Left ventricle myocardium inferior (tissue), 1 donor: ENCODE measurements around the gene NCLN. TPM values are rescaled to one million over a fixed set of nuclear protein-coding genes. Genes with fewer than 3 reads are reported as not detected.

Source experiments
- DNase-seq: peaks from one replicate; pipeline ENCODE4 v3.0.0-alpha.2; 2020
- H3K27ac ChIP-seq: fragments of 200-600 bp; replicated peaks from 2 replicates; pipeline ENCODE4 v1.8.0; 2021
- H3K27me3 ChIP-seq: fragments of 200-600 bp; 2 replicates; pipeline ENCODE4 v1.8.0; 2021; ENCODE audit warnings: low read depth
- H3K36me3 ChIP-seq: fragments of 200-600 bp; 2 replicates; pipeline ENCODE4 v1.8.0; 2021
- H3K4me1 ChIP-seq: fragments of 200-600 bp; 2 replicates; pipeline ENCODE4 v1.8.0; 2021
- H3K4me3 ChIP-seq: fragments of 200-600 bp; 2 replicates; pipeline ENCODE4 v1.8.0; 2021; ENCODE audit warnings: mild to moderate bottlenecking, moderate library complexity
- H3K9me3 ChIP-seq: fragments of 200-600 bp; replicated peaks from 2 replicates; pipeline ENCODE4 v1.8.0; 2021
- CTCF ChIP-seq: fragments of 200-600 bp; IDR thresholded peaks from 2 replicates; pipeline ENCODE4 v1.8.0; 2021; ENCODE audit warnings: antibody characterized with exemption, mild to moderate bottlenecking, borderline replicate concordance
- intact Hi-C: fragments of 100-400 bp; cut with micrococcal nuclease; formaldehyde crosslinking; loops from one replicate; pipeline ENCODE4 v1.11.0; 2022
- total RNA-seq: library from RNA; stranded (reverse); fragmentation: NEBNext Ultra II Directional; extraction: Animal tissue kit (Norgen Biotek cat#: 25700); gene quantifications from one replicate; pipeline ENCODE4 v1.2.1, GENCODE V29; 2021
- donor health status: DM: no; HTN: yes; CAD: no; lungs with severe emphysema.

The NCLN gene
- total RNA-seq, 1 donor from 2014 or later: 28.3 TPM

DNA sequence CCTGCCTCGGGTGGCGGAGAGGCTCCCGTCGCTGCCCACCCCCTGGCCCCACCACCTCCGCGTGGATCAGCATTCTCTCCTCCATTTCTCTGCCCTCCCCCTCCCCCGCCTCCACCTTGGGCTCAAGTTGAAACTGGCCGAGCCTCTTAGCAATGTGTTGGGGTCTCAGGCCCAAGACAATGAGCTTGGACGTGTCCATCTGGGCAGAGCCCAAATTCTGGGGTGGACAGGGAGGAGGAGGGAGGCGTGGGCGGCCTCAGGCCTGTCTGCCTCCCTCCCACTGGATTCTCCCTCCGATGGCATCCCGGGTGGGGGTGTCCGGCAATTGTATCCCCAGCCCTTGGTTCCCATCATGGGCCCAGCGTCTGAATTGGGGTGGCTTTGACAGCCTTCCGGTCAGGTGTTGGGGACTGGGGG is 40.0 kb downstream of the NCLN start:
- H3K27ac ChIP-seq: no peak overlapping the region
- intact Hi-C loops: no loop called here

GRCh38 chr19:3227054-3227626 is 41.4 kb downstream of the NCLN start:
- Histone ChIP-seq H3K27ac (no peak overlapping the region), H3K4me3 (no peak overlapping the region), H3K9me3 (no peaks in the 10 kb centered on the region), H3K27me3 (peaks cover 92% of the 10 kb centered on the region), H3K36me3 (no peaks in the 10 kb centered on the region), H3K4me1 (peaks cover 7% of the 10 kb centered on the region)
- no peak for TF ChIP-seq CTCF
- intact Hi-C loops: no loop called here
- no peak for DNase-seq

More for the DNA sequence above, 40.0 kb downstream of the NCLN start:
- DNase-seq: no peak
- H3K9me3 ChIP-seq: no peaks in the 10 kb centered on the region
- no peaks in the 10 kb centered on the region for H3K36me3 ChIP-seq
- H3K4me3 ChIP-seq: no peak overlapping the region
- H3K4me1 ChIP-seq: peaks cover 7% of the 10 kb centered on the region
- peaks cover 96% of the 10 kb centered on the region for H3K27me3 ChIP-seq
- TF ChIP-seq CTCF: no peak

- Histone ChIP-seq H3K9me3 (no peaks in the 10 kb centered on the region), H3K27ac (no peak overlapping the region), H3K4me3 (no peak overlapping the region), H3K4me1 (peaks cover 3% of the 10 kb centered on the region), H3K36me3 (no peaks in the 10 kb centered on the region), H3K27me3 (peaks cover 90% of the 10 kb centered on the region)
- intact Hi-C loops: no loop called here
- DNase-seq: no peak
- TF ChIP-seq CTCF: no peak
Measured at GRCh38 chr19:3229346-3229743, 43.6 kb downstream of the NCLN start.

DNA sequence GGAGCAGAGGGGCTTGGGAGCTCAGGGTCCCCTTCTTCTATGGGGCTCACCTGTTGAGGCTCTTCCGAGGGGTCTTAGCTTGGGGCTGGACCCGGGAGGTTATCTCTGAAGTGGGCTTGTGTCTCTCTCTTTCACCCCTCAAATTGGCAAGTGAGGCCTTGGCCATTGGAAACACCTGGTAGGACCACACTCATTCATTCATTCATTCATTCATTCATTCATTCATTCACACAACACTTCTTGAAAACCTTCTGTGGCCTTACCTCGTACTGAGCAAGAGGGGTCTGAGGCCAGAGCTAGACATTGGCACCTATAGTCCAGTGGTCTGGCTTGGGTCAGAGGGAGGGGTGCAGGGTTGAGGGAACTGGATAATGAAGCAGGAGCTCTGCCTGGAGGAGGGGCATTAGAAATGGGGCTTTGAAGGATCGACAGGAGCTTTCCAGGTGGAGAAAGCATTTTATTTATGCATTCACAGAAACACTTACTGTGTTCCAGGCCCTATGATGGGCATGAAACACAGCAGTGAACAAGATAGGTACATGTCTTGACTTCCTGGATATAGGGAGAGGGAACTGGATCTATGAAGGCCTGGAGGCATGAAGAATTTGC is 44.3 kb downstream of the NCLN start:
- no peak overlapping the region for H3K27ac ChIP-seq
- no peak for DNase-seq
- intact Hi-C loops: no loop called here
- H3K4me1 ChIP-seq: no peaks in the 10 kb centered on the region
- no peaks in the 10 kb centered on the region for H3K9me3 ChIP-seq
- H3K36me3 ChIP-seq: no peaks in the 10 kb centered on the region
- H3K4me3 ChIP-seq: no peak overlapping the region
- no peak for TF ChIP-seq CTCF
- peaks cover 91% of the 10 kb centered on the region for H3K27me3 ChIP-seq

- H3K9me3 ChIP-seq: no peaks in the 10 kb centered on the region
- H3K4me3 ChIP-seq: no peak overlapping the region
- intact Hi-C loops: no loop called here
- H3K27me3 ChIP-seq: peaks cover 87% of the 10 kb centered on the region
- H3K36me3 ChIP-seq: no peaks in the 10 kb centered on the region
- DNase-seq: no peak
- no peak for TF ChIP-seq CTCF
- no peak overlapping the region for H3K27ac ChIP-seq
- no peaks in the 10 kb centered on the region for H3K4me1 ChIP-seq
Measured at GRCh38 chr19:3231288-3231687, 45.6 kb downstream of the NCLN start.
